GM19324 (cell line): ENCODE data around the gene RNASEH2B.

Source experiments
- ATAC-seq: cut with Tn5 transposase; IDR thresholded peaks from one replicate; pipeline ENCODE4 v1.9.1; 2021; ENCODE audit warnings: mild to moderate bottlenecking, moderate library complexity; ENCODE audit not compliant: unreplicated experiment, low FRiP score

The RNASEH2B gene

DNA sequence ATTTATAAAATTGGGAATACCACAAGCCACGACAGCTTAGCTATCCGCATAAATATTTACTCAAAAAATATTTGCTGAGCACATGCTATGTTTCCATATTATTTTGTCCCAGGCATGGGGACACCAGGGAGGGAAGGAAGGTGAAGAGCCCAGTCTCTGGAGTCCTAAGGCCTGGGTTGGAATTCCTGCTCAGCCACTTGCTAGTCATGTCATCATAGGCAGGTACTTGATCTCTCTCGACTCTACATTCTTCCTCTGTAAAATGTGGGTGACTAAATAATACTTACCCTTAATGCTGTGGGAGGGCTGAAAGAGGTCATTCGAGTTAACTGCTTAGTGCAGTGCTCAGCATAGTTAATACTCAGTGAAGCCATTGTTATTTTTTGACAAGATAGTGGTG lies 4.3 kb upstream of the RNASEH2B start:
- no peak for ATAC-seq

DNA sequence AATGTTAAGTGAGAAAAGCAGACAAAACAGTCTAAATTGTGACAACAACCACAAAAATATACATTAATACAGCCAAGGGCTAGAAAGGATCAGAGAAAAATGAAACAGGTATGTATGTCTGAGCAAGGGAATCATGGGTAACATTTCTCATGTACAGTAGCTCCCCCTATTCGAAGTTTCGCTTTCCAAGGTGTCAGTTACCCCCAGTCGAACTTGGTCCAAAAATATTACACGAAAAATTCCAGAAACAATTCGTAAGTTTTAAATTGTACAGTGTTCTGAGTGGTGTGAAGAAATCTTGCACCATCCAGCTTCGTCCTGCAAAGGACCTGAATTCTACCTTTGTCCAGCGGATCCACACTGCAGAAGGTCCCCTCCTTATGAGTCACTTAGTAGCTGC lies 1.8 kb upstream of the RNASEH2B start:
- ATAC-seq, result no peak

DNA sequence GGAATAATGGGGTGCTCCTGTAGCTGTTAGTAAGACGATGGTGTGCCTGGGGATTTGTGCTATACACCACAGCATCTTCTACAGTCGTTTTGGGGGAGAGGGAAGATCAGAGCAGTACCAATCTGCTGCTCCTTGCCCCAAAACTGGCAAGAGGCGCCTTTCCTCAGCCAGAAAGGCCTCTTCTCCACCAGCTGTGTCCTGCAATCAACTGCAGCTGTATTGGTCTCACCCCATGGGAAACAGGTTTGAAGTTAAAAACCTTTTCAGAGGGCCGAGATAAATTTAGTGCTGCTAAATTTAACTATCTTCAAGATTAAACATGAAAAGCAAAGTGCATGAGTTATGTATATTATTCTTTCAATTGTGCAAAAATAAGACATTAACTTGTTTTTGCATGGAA lies 1.2 kb upstream of the RNASEH2B start:
- no peak for ATAC-seq

DNA sequence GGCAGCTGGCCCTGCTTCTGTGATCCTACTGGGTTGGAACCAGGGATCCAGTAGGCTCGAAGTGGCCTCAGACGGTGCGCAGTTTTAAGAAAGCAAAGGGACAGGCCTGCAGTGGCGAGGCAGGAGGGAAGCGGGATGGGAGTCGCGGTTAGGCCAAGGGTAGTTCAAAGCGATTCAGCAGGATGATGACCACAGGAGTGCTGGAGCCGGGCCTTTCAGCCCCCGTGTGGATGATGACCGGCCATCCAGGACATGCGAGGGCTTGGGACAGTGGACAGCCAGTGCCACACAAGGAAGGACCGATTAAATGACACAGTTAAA lies 854 bp downstream of the RNASEH2B start:
- ATAC-seq, result no peak

DNA sequence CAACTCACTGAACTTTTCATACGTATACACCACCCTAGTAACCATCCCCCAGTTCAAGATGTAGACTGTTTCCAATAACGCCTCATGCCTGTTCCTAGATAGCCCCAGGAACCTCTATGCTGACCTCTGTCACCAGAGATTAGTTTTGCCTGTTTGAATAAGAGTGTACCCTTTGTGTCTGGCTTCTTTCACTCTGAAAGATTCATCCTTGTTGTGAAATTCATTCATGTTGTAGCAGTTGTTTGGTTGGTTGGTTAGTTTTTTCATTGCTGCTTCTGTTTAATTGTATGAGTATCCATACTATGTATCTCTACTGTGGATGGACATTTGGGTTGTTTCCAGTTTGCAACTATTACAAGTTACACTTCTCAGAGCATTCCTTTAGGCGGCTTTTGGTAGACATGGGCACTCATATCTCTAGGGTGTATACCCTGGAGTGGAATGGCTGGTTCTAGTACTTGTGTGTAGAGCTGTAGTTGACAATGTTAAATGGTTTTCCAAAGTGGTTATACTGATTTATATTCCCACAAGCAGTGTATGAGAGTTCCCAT lies 1.6 kb downstream of the RNASEH2B start:
- no peak for ATAC-seq

DNA sequence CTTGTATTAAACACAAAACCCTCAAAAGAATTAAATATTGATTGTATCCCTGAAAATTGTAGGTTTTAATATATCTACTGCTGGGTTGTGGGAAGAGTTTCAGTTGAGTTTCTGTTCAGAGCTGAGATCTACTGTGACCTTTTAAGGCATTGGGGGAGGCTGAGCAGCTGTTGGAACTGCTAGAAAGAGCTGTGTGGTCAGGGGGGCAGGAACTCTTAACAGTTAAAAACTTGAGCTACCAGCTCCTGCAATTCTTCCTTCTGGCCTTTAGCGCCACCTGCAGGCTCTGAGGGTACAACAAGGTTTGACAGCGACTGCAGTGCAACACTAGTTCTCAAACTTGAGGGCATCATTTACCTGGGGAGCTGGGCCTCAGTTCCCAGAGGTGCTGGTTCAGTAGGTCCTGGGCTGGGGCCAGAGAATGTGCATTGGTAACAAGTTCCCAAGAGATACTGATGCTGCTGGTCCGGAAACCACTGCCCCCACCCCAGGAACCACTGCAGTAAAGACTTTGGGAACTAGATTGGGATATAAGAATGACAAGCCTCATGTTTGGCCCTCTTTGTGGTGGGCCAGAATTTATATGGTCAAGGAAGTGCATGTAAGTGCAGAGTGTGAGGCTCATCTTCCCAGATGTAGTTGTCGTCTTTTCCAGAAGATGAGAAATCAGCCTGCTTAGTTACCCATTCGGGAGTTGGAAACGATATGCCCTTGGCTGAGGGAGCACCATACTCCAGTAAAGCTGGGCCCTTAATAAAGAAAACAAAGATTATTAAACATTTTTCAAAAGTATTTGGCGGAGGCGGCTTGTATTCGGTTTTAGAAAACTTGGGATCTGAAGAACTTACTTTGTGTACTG lies 2.6 kb downstream of the RNASEH2B start:
- ATAC-seq, result peak; percentile 42

DNA sequence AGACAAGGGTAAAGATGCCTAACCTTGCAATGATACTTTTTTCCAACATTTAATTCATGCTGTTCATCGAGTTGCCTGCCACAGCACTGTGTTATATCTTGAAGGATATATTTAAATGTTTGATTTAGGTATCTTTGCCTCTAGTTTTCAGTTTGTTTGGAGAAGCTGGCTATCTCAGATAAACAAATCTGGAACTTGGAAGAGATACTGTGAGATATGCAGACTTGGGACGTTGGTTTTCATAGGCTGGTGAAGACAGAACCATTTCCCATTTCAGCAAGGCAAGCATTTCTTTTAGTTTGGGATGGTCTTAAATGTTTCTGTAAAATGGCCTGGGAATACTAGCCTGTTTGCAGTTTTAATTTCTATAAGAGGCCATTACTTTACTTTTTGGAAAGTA lies 3.3 kb downstream of the RNASEH2B start:
- no peak for ATAC-seq

DNA sequence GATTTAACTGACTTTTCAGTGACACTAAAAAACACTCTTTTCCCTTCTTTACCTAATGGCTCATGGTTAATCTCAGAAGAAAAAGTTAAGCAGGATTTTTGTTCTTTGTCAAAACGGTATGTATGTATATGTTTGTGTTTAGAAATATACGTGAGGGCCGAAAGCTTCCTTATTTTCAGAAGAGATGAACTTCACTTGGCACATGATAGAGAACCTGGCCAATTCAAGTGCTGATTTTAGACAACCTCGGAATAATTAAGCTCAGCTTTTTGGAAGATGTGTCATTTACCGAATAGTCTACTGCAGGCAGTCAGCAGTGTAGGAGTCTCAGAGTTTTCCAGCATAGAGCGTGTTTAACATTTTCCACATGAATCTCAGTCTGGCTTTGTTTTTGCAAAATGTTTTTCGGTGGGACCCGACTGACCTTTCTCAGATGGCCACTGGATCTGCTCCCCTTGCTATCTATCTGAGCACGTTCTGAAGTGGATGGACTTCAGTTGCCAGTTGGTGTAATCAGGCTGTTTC lies 4.6 kb downstream of the RNASEH2B start:
- ATAC-seq, result no peak

DNA sequence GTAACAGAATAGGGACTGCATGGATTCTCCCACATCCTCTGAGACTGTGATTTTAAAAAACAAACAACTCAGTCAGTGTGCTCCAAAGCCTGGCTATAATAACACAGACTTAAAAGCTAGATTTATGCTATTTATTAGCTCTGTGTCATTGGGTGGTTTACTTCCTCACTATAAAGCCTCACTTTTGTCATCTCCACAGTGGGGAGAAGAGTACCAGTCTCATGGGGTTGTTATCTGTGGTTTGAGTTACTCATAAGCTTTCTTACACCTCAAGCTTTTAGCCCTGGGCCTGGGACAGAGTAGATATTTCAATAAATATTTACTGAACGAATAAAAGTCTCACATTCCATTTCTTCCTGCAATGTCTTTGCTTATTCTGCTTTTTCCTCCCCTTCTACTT lies 5.3 kb downstream of the RNASEH2B start:
- no peak for ATAC-seq

DNA sequence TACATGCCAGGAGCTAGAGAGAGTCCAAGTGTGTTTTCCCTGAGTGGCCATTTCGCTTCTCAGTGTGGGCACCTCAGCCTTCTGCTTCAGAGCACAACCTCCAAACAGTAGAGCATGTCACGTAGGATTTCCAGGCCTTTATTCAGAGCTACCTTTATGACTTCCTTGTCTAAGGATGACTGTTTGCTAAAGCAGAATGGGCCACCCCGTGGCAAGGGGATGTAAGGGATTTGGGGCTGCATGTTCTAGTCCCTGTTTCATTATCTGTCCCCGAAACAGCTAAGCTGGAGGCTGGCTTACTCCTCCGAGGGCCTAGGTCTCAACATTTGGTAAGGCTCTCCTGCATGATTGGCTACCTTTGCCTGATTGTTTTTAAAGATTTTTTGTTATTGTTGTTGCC lies 6.0 kb downstream of the RNASEH2B start:
- no peak for ATAC-seq

DNA sequence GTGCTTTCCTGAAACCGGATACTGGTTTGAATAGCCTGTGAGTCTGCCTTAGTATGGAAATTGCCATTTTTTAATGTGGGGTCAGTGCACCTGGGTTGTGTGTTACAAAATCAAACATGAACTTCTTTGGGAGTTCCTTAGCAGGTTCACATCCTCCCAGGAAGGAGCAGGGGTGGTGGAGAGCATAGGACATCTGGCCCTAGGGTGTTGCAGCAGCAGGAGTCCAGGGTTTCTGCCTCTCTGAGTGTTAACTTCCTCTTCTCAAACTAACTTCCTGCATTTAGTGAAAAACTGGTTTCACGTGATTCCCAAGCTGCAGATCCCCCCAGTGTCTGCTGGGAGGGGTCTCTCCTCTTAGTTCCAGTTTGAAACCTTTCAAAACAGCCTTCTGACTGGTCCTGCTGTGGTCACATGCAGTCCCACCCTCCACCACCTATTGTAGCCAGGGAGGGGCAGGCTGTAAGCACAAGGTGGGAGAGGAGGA lies 7.2 kb downstream of the RNASEH2B start:
- no peak for ATAC-seq

DNA sequence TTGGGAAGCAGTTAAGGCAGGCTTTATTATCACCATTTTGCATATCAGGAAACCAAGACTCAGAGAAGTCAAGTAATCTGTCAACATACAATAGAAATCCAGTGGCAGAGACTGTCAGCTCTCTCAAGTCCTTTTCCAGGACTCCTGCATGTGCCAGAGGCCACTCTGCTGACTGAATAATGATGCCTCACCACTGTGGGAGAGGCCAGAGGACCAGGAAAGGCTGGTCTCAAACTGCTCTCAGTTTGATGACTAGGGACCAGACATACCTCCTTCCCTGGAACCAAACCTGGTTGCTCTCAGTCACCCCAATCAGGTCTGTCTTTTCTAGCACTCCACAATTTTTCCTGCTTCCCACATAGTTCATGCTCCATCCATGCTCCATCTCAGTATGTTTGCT lies 8.0 kb downstream of the RNASEH2B start:
- ATAC-seq, result no peak

DNA sequence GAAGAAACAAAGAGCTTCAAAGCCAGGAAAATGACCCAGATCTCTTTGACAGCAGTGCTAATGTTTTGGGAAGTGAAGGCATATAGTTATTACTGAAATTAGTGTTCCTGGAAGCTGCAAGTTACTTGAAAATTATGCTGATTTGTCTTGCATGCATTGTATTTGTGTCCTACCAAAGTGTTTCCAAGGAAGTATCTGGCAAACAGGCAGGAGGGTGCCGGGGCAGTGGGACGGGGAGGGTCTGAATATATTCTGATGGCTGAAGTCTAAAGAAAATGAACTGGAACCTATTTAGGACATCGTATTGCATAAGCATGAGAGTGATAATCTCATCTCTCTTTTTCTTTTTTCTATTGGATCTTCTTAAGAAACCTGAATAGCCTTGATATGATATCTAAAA lies 9.0 kb downstream of the RNASEH2B start:
- ATAC-seq, result no peak

DNA sequence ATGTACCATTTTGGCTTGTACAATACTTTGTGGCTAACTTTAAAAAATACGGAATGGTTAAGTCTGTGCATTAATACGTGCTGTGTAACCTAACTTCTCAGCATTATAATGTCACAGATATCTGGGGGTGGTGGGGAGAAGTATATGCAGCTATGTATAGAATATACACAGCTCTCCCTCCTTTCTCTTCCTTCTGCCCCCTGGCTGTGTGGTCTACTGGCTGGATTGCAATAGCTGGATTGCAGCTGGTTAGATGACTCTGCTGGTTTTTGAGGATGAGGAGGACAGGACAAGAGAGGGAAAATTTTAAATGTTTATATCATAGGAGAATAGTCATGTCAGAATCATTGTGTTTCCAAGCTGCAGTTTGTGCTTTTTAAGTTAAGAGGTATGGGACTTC lies 9.7 kb downstream of the RNASEH2B start:
- ATAC-seq, result no peak

DNA sequence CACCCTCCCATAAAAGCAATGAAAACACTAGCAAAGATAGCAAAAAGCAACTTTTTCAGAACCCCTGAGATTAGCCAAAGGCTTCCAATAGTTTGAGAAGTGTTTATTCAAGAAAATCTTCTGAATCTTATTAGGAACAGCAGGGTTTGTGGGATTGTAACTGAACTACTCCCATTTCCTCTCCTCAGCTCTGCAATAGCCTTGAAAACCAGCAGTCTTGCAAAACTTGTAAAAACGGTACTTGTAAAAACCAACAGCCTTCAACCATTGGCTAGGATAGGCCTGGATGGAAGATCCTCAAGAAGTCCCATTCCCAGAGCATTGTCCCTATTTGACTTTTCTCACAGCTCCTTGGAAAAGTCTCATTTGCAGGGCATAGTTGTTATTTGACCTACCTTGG lies 12.1 kb downstream of the RNASEH2B start:
- ATAC-seq, result no peak

DNA sequence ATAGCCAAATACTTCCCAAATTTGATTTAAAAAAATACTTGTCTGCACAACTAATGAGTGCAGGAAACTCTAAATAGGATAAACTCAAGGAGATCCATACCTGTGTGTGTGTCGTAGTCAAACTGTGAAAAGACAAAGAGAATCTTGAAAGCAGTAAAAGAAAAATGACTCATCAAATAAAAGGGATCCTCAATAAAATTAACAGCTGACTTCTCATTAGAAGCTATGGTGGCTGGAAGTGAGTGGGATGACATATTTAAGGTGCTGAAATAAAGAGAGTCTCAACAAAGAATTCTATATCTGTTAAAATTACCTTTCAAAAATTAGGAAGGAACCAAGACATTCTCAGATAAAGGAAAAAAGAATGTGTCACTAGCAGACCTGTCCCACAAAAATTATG lies 13.7 kb downstream of the RNASEH2B start:
- ATAC-seq, result no peak

DNA sequence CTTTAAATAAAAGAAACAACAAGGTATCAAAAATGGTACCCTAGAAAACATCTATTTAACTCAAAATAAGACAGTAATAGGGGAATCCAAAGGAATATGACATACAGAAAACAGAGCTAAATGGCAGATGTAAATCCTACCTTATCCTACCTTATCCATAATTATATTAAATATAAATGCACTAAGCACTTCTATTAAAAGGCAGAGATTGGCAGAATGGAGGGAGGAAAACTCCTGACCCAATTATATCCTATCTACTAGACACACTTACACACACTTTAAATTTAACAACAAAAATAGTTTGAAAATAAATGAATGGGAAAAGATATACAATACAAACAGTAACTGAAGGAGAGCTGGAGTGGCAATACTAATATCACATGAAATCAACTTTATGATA lies 14.4 kb downstream of the RNASEH2B start:
- ATAC-seq, result no peak

DNA sequence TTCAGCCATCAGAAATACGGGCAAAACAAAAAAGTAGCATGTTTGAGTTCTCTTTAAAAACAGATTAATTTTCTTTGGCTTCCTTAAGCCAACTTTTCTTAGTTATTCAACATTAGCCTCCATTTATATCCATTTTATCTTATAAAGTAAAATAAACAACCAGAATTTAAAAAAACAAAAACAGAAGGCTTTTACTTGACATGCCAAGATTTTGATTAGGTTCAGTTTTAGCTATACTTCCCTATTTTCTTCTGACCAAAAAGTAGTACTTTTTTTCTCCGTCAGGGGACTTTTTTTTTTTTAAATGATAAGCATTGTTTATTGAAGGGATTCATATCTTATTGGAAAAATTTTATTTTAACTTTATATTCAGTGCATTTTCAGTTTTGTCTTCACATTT lies 18.1 kb downstream of the RNASEH2B start:
- no peak for ATAC-seq

DNA sequence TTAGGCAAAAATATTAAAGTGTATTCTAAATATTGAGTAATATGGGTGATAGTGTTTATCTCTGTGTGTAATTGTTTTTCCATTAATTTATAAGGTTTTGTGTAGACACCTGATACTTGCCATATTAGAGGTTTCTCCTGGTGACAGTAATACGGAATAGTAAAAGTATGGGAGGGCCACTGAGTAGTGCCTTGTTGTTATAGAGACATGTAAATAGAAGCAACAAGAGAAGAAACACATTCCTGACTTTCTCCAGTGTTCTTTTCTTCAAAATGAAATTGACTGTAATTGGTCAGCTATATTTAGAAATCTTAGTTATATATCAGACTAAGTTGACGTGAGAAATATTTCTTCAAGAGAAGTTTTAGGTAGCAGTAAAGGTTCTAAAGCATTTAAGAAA lies 18.5 kb downstream of the RNASEH2B start:
- ATAC-seq, result no peak

DNA sequence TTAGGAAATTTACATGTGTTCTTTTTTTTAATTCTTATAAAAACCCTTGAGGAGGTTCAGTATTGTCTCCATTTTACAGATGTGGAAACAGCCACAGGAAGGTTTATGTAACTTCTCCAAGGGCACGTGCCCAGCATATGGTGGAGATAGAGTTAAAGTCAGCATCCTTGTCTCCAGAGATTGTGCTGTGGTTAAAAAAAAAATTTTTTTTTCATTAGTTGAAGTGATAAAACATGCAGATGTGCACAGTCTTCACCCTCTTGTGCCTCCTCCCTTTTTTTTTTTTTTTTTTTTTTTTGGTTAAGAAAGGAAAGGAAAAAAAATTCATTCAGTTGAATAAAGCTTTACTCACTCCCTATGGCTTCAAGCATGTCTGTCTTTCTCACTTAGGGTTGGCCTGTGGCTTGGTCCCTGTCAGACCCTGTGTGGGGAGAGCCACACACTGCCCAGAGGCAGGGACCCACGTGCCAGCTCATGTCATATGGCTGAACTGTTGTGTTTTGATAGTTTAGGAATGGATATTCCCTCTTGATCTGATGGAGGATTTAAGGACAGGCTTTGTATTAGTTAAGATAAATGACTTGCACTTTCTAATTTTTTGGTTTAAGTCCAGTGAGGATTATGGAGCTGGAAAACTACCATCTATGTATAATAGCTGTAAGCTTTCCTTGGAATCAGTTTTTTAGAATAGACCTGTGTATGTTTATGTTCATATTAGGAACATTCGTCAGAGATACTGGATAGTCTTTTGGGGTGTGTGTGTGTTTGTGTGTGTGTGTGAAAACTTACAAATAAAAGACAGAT lies 19.3 kb downstream of the RNASEH2B start:
- no peak for ATAC-seq

DNA sequence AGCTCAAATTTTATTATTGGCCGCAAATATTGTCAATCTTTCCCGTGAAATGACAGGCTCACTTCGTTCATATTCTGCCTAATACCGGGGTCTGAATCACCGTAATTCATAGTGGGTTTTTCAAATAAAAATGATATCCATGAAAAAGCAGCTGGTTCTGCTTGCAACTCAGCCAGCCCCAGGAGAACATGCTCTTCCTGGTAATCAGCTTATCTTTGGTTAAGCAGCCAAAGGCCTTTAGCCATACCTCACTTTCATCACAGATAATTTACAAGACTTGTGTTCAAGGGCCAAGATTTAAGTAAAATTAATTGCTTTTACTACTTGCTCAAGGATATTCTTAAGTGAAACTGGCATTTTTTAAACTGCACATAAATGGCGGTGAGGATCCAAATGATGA lies 22.5 kb downstream of the RNASEH2B start:
- ATAC-seq, result no peak
